Gastroesophageal sphincter (tissue), 4 donors: ENCODE data around the gene GPS1. TPM values are rescaled to one million over a fixed set of nuclear protein-coding genes. Genes with fewer than 3 reads are reported as not detected.

Source experiments
- ATAC-seq: fragments of 150-250 bp; one replicate; pipeline ENCODE4 v1.9.1; 2016; ENCODE audit warnings: mild to moderate bottlenecking, moderate library complexity
- H3K27ac ChIP-seq, 4 donors: fragments of 200-600 bp; sonication (generic) in 3 of 4; 1 replicate in 3 of 4; 2 replicates in 1 of 4; pipeline ENCODE4 v1.5.1; 2016 to 2019
- H3K27me3 ChIP-seq: fragments of 200-600 bp; sonication (generic); one replicate; pipeline ENCODE4 v1.5.1; 2019
- H3K36me3 ChIP-seq, 2 donors: fragments of 200-600 bp; sonication (generic); one replicate each; pipeline ENCODE4 v1.5.1; 2019; ENCODE audit warnings: control low read depth in 1 of 2
- H3K4me1 ChIP-seq, 3 donors: fragments of 200-600 bp; sonication (generic); 1 replicate in 2 of 3; 2 replicates in 1 of 3; pipeline ENCODE4 v1.5.1; 2016 to 2019; ENCODE audit warnings: control low read depth in 2 of 3
- H3K4me3 ChIP-seq, 2 donors: fragments of 200-600 bp; sonication (generic); one replicate each; pipeline ENCODE4 v1.5.1; 2019; ENCODE audit warnings: mild to moderate bottlenecking in 1 of 2, moderate library complexity in 1 of 2
- H3K9me3 ChIP-seq, 3 donors: fragments of 200-600 bp; sonication (generic); one replicate each; pipeline ENCODE4 v1.5.1; 2017 to 2019; ENCODE audit warnings: control low read depth in 2 of 3
- CTCF ChIP-seq, 4 experiments: fragments of 200-600 bp in 2 of 4; fragments of 450-650 bp in 2 of 4; sonication (generic) in 1 of 4; IDR thresholded peaks; one replicate each; pipeline ENCODE4 v1.5.1; 2017 to 2019; ENCODE audit warnings: antibody characterized with exemption in 4 of 4, mild to moderate bottlenecking in 2 of 4, moderate library complexity in 2 of 4
- EP300 ChIP-seq: sonication (generic); formaldehyde crosslinking; IDR thresholded peaks from one replicate; pipeline ENCODE4 v1.6.1; 2017; ENCODE audit warnings: antibody characterized with exemption, mild to moderate bottlenecking
- POLR2A ChIP-seq, 2 donors: fragments of 450-650 bp; IDR thresholded peaks; one replicate each; pipeline ENCODE4 v1.6.1; 2017; ENCODE audit warnings: antibody characterized with exemption in 2 of 2, mild to moderate bottlenecking in 2 of 2, moderate library complexity in 1 of 2
- POLR2AphosphoS5 ChIP-seq: sonication (generic); formaldehyde crosslinking; IDR thresholded peaks from one replicate; pipeline ENCODE4 v1.6.1; 2017; ENCODE audit warnings: antibody characterized with exemption
- WGBS, 2 donors: methylation state at CpG; one replicate each; pipeline ENCODE4 v1.1.5; 2018; ENCODE audit warnings: low coverage in 1 of 2; 5-methylcytosine and 5-hydroxymethylcytosine counted together
- total RNA-seq, 4 donors: library from RNA; depleted of rRNA; stranded (reverse); fragments of >200 nt; gene quantifications; one replicate each; pipeline ENCODE4 v1.1.0, GENCODE V29; 2016

Gene GPS1
- total RNA-seq, 4 donors from 2014 or later, result 69.3 to 103 (median 77.2) TPM

GRCh38 chr17:82018152-82018988 is 33.3 kb upstream of the GPS1 start:
- no peak overlapping the region for H3K4me3 ChIP-seq
- H3K27ac ChIP-seq, result no peak overlapping the region
- ATAC-seq, result no peak
- no peaks in the 10 kb centered on the region for H3K9me3 ChIP-seq
- peaks cover 0 to 33% (median 17%) of the 10 kb centered on the region in 3 donors for H3K4me1 ChIP-seq
- H3K36me3 ChIP-seq, result peaks cover 0 to 28% of the 10 kb centered on the region in 2 donors
- H3K27me3 ChIP-seq, result no peaks in the 10 kb centered on the region
- 80% methylated on average over 2 of the region's 19 CpGs; no CpG with 5 or more reads in 1 of the 2 donors for WGBS, 2 donors
- no peak for TF ChIP-seq EP300
- no peak for TF ChIP-seq CTCF (IDR thresholded peaks at IDR 0.05)

- no peak for ATAC-seq
- 88% methylated on average over 8 of the region's 33 CpGs; no CpG with 5 or more reads in 1 of the 2 donors for WGBS, 2 donors
- TF ChIP-seq EP300, result no peak
- TF ChIP-seq POLR2A (IDR thresholded peaks at IDR 0.05), result no peak
- no peak for TF ChIP-seq POLR2AphosphoS5
- TF ChIP-seq CTCF (IDR thresholded peaks at IDR 0.05), result no peak
Observed at GRCh38 chr17:82018989-82019689, 32.6 kb upstream of the GPS1 start.

GRCh38 chr17:82019690-82020571 is 31.8 kb upstream of the GPS1 start:
- no peak for ATAC-seq

More at GRCh38 chr17:82018989-82019689, 32.6 kb upstream of the GPS1 start:
- H3K9me3 ChIP-seq, result no peaks in the 10 kb centered on the region
- no peak overlapping the region for H3K27ac ChIP-seq
- H3K4me3 ChIP-seq, result no peak overlapping the region
- no peaks in the 10 kb centered on the region for H3K27me3 ChIP-seq
- peaks cover 0 to 41% (median 24%) of the 10 kb centered on the region in 3 donors for H3K4me1 ChIP-seq
- H3K36me3 ChIP-seq, result peaks cover 0 to 28% of the 10 kb centered on the region in 2 donors

GRCh38 chr17:82020572-82021106 is 31.1 kb upstream of the GPS1 start:
- Histone ChIP-seq H3K27ac (no peak overlapping the region), H3K4me1 (peaks cover 0 to 49% (median 25%) of the 10 kb centered on the region in 3 donors), H3K4me3 (no peak overlapping the region), H3K36me3 (peaks cover 0 to 28% of the 10 kb centered on the region in 2 donors), H3K27me3 (no peaks in the 10 kb centered on the region), H3K9me3 (no peaks in the 10 kb centered on the region)
- WGBS, 2 donors, result 59% methylated on average over 12 of the region's 14 CpGs; no CpG with 5 or more reads in 1 of the 2 donors
- no peak for ATAC-seq
- TF ChIP-seq POLR2A (IDR thresholded peaks at IDR 0.05), result no peak
- TF ChIP-seq POLR2AphosphoS5, result no peak
- TF ChIP-seq EP300, result no peak
- TF ChIP-seq CTCF (IDR thresholded peaks at IDR 0.05), result no peak

More at GRCh38 chr17:82019690-82020571, 31.8 kb upstream of the GPS1 start:
- Histone ChIP-seq H3K4me1 (peaks cover 0 to 49% (median 25%) of the 10 kb centered on the region in 3 donors), H3K4me3 (no peak overlapping the region), H3K9me3 (no peaks in the 10 kb centered on the region), H3K27ac (no peak overlapping the region), H3K36me3 (peaks cover 0 to 28% of the 10 kb centered on the region in 2 donors), H3K27me3 (no peaks in the 10 kb centered on the region)
- TF ChIP-seq CTCF (IDR thresholded peaks at IDR 0.05), result peak in 3 of 4 experiments; percentile 44 to 75 (median 54)
- no peak for TF ChIP-seq POLR2AphosphoS5
- no CpG with 5 or more reads among the region's 34 CpGs for WGBS, 2 donors
